RWPE2 (cell line): ENCODE data around the gene TPRKB.
"Not testable (repeated sequence)": the region's sequence is repeated elsewhere in the genome, so short reads cannot be mapped to it uniquely, and the experiment has no call there.

Source experiments
- ATAC-seq: fragments of 200-7000 bp; cut with Tn5 transposase; 3 replicates; pipeline ENCODE4 v1.9.1; 2021; ENCODE audit warnings: low read depth
- DNase-seq: peaks from one replicate; pipeline ENCODE4 v3.0.0-alpha.2; 2020; ENCODE audit warnings: low spot score
- H3K27ac ChIP-seq: fragments of 450-650 bp; 2 replicates; pipeline ENCODE4 v1.5.1; 2017; ENCODE audit warnings: mild to moderate bottlenecking; ENCODE audit not compliant: poor library complexity, severe bottlenecking
- H3K27me3 ChIP-seq: fragments of 250-450 bp; sonication (Bioruptor Pico); 2 replicates; pipeline ENCODE4 v1.5.1; 2021; ENCODE audit warnings: mild to moderate bottlenecking, moderate library complexity; ENCODE audit not compliant: insufficient read depth, poor library complexity, severe bottlenecking
- H3K36me3 ChIP-seq: fragments of 250-450 bp; sonication (Bioruptor Pico); 2 replicates; pipeline ENCODE4 v1.5.1; 2020; ENCODE audit warnings: low read depth, mild to moderate bottlenecking, moderate library complexity
- H3K4me1 ChIP-seq: fragments of 250-450 bp; sonication (Bioruptor Pico); 2 replicates; pipeline ENCODE4 v1.5.1; 2021; ENCODE audit warnings: mild to moderate bottlenecking, moderate library complexity; ENCODE audit not compliant: insufficient read depth, poor library complexity, severe bottlenecking
- H3K4me3 ChIP-seq: fragments of 250-450 bp; sonication (Bioruptor Pico); 2 replicates; pipeline ENCODE4 v1.5.1; 2021; ENCODE audit warnings: mild to moderate bottlenecking, moderate library complexity; ENCODE audit not compliant: severe bottlenecking
- H3K9me3 ChIP-seq: fragments of 250-450 bp; sonication (Bioruptor Pico); 2 replicates; pipeline ENCODE4 v1.5.1; 2021; ENCODE audit warnings: mild to moderate bottlenecking, moderate library complexity; ENCODE audit not compliant: severe bottlenecking
- CTCF ChIP-seq: fragments of 450-650 bp; IDR thresholded peaks from one replicate; pipeline ENCODE4 v1.5.1; 2017; ENCODE audit warnings: mild to moderate bottlenecking, moderate library complexity; ENCODE audit not compliant: poor library complexity, severe bottlenecking

TPRKB gene

DNA sequence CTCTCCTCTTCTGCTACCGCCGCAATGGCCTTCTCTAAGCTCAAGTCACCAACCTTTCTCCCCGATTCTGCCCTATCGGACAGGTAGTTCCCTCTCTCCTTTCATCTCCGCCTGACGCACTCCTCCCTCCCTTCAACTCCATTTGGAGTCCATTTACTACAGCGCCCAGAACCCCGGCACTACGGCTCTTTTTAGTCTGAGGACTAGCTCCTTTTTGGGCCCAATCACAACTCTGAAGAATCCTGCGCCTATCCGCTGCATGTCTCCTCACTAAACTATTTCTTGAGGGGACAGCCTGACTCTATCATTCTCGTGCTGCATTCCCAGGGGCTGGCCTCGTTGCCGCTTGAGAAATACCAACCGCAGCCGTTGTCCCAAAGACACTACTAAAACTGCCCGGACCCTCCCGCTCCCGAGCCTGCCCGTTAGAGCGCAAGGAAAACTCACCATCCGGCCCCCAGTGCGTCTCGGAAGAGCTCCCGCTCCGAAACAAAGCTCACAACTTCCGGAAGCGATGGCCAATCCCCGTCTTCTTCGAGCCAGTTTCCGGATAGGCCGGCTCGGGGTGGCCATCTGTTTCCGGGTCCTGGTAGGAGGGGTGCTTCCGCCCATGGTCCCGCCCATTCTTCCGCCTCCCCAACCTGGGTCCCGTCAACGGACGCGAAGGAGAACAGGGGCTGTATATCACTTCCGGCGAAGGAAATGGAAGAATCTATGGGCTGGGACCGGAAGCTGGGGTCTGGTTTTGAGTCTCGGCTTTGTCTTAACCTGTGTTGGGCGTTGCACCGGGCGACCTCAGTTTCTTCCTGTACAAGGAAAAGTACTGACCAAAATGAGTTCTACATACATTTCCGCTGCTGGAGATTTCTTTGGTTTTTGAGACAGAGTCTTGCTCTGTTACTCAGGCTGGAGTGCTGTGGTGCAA lies at the start of gene TPRKB:
Gene TPRKB, minus strand, starts transcription at position 491 of the 925 bp plus-strand sequence. CDS start 2,776 bp downstream, outside the sequence.
- peak; percentile 97 for DNase-seq
- H3K9me3 ChIP-seq, result no peaks in the 10 kb centered on the region
- ATAC-seq, result peak; percentile 94
- H3K4me3 ChIP-seq, result peak within 1 kb of the TSS; percentile 45
- peaks cover 9% of the 10 kb centered on the region for H3K4me1 ChIP-seq
- no peak for TF ChIP-seq CTCF
- H3K27me3 ChIP-seq, result no peaks in the 10 kb centered on the region
- peaks cover 20% of the 10 kb centered on the region for H3K36me3 ChIP-seq
- H3K27ac ChIP-seq, result peak within 1 kb of the TSS; percentile 62

- H3K9me3 ChIP-seq, DNase-seq, H3K4me3 ChIP-seq, H3K36me3 ChIP-seq, ATAC-seq, H3K27me3 ChIP-seq: not testable (repeated sequence)
- Histone ChIP-seq H3K4me1 (peaks cover 13% of the 10 kb centered on the region), H3K27ac (peak within 1 kb of the TSS; percentile 55)
Measured at GRCh38 chr2:73783883-73784282, 46.7 kb upstream of the TPRKB start, which contains the start of gene C2orf78. C2orf78 (plus strand) TSS chr2:73784183; CDS start chr2:73784310, 127 bp downstream.

GRCh38 chr2:73783402-73783801 lies 46.3 kb upstream of the TPRKB start:
- H3K4me3 ChIP-seq, H3K27me3 ChIP-seq, H3K36me3 ChIP-seq, DNase-seq, H3K9me3 ChIP-seq: not testable (repeated sequence)
- peak overlapping the region; percentile 55 for H3K27ac ChIP-seq
- peaks cover 13% of the 10 kb centered on the region for H3K4me1 ChIP-seq
- peak; percentile 35 for ATAC-seq

- Histone ChIP-seq H3K27ac (peak overlapping the region; percentile 97), H3K9me3 (no peaks in the 10 kb centered on the region), H3K4me3 (peak overlapping the region; percentile 88), H3K27me3 (no peaks in the 10 kb centered on the region), H3K36me3 (peaks cover 31% of the 10 kb centered on the region), H3K4me1 (peaks cover 36% of the 10 kb centered on the region)
- no peak for ATAC-seq
- DNase-seq, result no peak
- TF ChIP-seq CTCF, result peak; percentile 66
Measured at GRCh38 chr2:73780237-73780582, 43.1 kb upstream of the TPRKB start.

DNA sequence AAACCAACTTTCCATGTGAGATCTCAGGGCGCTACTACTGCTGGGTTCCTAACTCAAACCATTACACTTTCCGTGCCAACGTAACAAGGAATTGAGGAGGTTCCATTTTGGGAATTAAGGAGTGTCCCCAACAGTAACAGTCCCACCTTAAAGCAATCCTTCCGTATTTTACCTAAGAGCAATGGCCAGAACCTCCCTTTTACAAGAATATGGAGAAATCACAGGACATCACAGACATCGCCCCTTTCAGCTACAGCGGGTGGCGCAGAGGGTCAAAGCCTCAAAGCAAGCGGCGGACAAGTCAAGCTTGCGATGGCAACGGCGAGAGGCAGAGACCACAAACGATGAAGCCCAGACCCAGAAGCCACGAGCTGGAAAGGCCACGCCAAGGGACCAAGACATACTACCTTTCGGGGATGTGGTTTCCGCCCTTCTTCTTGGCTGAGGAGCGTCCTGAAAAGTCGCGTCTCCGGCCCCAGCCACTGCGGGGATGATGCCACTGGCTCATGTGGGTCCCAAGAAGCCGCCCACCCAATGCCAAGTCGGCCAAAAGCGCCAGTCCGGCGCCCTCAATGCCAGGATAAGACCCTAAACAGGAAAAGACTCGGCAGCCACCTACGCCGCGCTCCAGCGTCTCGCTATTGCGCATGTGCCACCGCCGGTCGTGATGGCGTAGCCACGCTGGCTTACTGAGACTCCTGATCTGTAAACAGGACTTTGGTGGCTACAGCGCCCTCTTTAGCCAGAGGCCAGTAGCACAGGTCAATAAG lies 42.5 kb upstream of the TPRKB start, which contains the start of gene DUSP11:
Gene DUSP11, minus strand, starts transcription at position 637 of the 770 bp plus-strand sequence. Its CDS starts 129 bp downstream, at position 508.
- H3K9me3 ChIP-seq, result no peaks in the 10 kb centered on the region
- DNase-seq, result peak; percentile 89
- peak; percentile 95 for TF ChIP-seq CTCF
- no peaks in the 10 kb centered on the region for H3K27me3 ChIP-seq
- H3K27ac ChIP-seq, result peak within 1 kb of the TSS; percentile 97
- peaks cover 37% of the 10 kb centered on the region for H3K36me3 ChIP-seq
- peak within 1 kb of the TSS; percentile 88 for H3K4me3 ChIP-seq
- H3K4me1 ChIP-seq, result peaks cover 40% of the 10 kb centered on the region
- peak; percentile 69 for ATAC-seq

- H3K4me1 ChIP-seq, result peaks cover 41% of the 10 kb centered on the region
- peak overlapping the region; percentile 97 for H3K27ac ChIP-seq
- peak overlapping the region; percentile 88 for H3K4me3 ChIP-seq
- H3K27me3 ChIP-seq, H3K9me3 ChIP-seq, ATAC-seq, DNase-seq: not testable (repeated sequence)
- H3K36me3 ChIP-seq, result peaks cover 44% of the 10 kb centered on the region
Measured at GRCh38 chr2:73778867-73779466, 41.8 kb upstream of the TPRKB start.
